DMS53 treated with DMSO at 0.1 percent for 48 hours (cell line): Measurements from ENCODE around the gene LPCAT1.

Source experiments
- DNase-seq: peaks from one replicate; lab custom pipeline; 2025; ENCODE audit not compliant: unreplicated experiment; lab: John Stamatoyannopoulos, UW

The LPCAT1 gene

DNA sequence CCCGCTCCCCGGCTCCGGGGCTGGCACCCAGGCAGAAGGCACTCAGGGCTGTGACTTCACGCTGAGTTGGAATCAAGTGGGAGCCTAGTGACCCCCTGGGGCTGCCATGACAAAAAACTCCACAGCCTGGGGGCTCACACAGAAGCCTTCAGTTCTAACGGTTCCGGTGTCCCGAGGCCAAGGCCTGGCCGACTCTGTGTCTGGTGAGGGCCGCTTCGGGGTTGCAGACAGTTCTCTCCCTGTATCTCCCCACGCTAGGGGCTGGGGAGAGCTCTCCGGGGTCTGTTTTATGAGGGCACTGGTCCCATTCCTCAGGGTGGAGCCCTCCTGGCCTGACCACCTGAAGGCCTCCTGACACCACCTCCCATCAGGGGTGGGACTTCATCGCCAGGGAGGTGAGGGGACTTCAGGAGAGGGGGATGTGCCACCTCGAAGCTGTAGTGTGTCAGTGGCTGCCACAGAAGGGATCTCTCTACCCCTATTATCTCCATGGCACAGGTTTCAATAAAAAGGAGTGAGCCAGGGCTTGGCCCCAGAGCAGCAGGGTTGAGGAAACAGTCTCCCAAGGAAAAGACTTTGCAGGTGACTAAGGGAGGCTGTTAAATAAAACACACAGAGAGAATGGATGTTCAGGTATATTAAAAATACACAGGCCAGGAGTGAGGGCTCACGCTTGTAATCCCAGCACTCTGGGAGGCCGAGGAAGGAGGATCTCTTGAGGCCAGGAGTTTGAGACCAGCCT lies 77.0 kb downstream of the LPCAT1 start:
- DNase-seq: peak; percentile 34

GRCh38 chr5:1445689-1446601 lies 77.8 kb downstream of the LPCAT1 start:
- peak; percentile 31 for DNase-seq

DNA sequence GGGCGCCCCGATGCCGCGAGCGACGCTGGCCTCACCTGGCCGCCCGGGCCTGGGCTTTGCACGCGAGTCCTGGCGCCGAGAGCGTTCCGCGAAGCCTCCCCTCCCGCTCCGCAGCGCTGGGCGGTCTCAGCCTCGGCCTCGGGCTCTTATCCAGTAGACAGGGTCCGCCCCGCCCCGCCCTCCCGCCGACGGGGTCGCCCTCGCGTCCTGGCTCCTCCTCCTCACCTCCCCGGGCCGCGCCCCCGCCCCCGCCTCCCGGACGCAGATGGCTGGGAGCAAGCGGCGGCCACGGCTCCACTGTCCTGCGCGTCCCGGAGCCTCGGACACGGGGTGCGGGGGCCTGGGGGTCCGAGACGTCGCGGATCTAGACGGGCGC lies 78.5 kb downstream of the LPCAT1 start, which contains the start of gene SLC6A3:
Gene SLC6A3, minus strand, starts transcription at position 128 of the 376 bp plus-strand sequence. CDS start 2,243 bp downstream, outside the sequence.
- peak; percentile 87 for DNase-seq

DNA sequence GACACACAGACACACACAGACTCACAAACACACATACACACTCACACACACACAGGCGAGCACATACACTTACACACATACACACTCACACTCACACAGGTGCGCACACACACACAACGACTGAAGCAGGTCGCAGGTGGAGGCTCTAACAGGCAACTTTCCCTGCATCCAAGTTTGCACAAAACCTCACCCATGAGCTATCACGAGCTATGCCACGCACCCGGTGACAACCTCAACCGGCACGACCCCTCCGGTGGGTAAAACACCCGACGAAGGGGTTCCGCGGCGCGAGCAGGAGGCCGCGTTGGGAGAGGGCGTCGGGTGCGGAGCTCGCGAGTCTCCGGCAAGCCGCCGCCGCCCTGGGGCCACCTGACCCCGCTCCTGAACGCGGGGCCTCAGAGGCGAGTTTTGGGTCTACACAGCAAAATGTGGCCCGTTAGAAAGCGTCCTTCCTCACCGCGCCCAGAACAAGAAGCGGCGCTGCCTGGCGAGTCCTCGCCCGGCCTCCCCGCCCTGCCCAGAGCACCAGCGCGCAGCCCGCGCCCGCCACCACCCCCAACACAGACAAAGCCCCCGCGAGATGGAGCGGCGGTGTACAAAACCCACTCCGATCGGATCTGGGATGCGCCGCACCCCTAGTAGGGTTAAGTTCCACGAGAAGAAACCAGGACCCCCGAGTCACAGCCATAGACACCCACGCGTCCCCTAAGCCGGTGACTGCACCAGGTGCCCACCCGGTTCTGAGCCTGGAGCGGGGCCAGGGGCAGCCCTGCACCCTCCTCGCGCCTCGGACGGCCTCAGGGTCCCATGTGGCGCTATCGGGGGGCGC lies 79.2 kb downstream of the LPCAT1 start:
- DNase-seq: no peak

GRCh38 chr5:1443991-1444360 lies 79.8 kb downstream of the LPCAT1 start:
- DNase-seq: no peak

- no peak for DNase-seq
These were observed 80.6 kb downstream of the LPCAT1 start for GRCh38 chr5:1443171-1443570.

DNA sequence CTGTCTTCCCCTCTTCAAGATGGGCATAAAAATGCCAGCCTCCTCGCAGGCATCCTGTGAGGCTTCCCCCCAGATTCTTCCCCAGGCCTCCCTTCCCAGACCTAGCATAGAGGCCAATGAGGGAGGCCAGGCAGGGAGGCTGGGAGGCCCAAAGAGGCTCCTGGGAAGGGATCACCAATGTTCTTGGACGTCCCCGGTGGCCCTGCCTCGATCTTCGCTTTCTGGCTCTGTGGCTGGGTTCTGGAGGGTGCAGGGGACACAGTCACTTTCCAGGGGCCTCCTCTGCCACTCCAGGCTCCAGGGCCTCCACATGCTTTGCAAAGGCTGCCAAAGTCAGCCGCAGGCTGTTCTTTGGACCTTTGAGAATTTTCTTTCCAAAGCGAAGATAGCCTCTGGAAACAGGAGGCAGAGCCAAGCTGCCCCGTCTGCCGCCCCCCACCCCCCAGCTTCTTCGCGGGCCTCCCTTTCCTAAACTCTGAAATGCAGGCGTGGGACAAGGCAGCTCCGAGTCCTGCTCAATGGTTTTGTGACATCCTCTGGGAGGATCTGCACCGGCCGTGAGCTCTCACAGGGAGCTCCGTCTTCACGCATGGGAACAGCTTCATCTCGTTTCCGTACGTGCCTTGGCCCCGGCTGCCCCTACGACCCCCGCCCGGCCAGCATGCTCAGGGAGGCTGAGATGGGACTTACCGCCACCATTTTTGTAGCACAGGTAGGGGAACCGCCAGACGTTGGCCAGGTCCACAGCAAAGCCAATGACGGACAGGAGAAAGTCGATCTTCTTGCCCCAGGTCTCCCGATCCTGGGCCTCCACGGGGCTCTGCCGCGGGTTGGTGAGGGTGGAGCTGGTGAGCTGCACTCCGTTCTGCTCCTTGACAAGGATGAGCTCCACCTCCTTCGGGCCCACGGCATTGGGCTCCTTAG lies 81.3 kb downstream of the LPCAT1 start:
- no peak for DNase-seq

DNA sequence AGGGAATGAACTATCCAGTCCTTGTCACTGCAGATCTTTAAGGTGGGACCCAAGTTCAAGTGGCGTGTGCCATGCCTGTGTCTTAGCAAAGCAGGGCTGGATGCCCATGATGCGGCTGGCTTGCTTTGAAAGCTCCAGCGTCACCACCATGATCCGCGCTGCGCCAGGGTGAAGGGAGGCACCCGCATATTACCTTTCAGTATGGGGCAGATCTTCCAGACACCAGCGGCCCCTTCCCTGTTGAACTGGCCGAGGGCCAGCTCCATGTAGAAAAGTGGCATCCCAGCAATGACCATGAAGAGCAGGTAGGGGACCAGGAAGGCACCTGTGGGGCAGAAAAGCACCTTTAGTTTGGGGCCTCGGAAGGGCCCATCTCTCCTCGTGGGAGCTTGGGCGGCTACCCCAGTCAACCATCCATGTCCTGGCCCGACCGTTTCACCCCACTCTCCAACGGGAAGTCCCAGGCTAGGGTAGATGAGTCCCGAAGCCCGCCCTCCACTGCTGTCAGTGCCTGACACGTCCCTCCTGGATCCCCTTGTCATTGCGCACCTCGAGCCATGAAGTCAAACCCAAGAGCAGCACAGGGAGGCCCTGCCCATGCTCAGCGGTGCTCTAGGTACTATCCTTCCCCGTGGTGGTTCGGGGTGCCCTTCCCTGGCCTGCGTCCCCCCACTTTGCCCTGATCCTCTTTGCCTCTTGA lies 82.4 kb downstream of the LPCAT1 start:
- DNase-seq: no peak

- no peak for DNase-seq
These were observed 83.7 kb downstream of the LPCAT1 start for GRCh38 chr5:1440098-1440493.

- DNase-seq: no peak
These were observed 84.2 kb downstream of the LPCAT1 start for GRCh38 chr5:1439388-1440097.

- no peak for DNase-seq
These were observed 84.9 kb downstream of the LPCAT1 start for GRCh38 chr5:1438871-1439270.

DNA sequence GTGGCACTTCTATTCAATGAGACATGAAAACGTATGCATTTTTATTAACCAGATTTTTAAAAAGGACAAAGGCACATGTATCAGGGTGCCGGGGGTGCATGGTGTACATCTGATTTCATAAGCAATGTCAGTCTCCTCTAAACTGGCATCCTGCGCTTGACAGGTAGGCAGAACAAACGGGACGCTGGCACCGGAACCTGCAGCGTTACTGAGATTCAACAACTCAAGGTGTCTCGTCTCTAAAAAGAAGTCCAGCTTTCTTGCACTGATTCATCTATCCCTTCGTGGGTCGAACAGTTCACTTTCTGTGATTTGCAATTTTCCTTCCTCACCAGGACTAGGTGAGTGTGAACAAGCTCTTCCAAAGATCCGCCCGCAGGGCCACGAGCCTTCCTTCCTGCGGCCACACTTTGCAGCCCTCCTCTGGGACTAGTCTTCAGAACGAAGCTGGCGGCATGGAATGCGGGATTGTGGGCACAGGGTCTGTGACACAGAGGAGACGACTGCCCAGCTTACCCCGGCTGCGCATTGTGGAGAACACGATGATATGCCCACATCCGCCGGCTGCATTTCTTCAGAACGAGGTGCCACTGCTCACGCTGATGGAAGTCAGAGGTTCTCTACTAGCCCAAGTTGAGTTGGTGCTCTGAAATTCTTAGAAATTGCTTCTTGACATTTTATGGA lies 85.7 kb downstream of the LPCAT1 start:
- DNase-seq: no peak

DNA sequence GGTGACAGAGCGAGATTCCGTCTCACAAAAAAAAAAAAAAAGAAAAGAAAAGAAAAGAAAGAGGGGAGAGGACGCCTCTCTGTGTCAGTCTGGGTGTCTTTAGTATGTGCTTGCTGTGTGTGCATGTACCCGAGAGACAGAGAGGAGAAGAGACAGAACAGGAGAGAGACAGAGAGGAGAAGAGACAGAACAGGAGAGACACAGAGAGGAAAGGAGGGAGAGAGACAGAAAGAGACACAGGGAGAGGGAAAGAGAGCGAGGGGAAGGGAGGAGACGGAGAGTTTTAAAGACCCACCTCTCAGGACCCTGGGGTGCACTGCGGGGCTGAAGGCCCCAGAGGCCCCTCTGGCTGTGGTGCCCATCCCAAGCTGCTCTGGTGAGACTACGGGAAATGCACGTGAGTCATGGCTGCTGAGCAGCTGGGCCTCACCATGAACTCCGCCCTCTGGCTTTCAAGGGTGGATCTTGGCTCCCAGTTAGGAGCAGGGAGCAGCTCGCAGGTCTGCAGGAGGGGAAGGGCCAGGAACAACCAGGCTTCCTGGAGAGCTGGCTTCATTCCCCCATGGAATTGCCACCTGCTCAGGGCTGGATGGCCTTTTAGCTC lies 86.4 kb downstream of the LPCAT1 start:
- peak; percentile 90 for DNase-seq

DNA sequence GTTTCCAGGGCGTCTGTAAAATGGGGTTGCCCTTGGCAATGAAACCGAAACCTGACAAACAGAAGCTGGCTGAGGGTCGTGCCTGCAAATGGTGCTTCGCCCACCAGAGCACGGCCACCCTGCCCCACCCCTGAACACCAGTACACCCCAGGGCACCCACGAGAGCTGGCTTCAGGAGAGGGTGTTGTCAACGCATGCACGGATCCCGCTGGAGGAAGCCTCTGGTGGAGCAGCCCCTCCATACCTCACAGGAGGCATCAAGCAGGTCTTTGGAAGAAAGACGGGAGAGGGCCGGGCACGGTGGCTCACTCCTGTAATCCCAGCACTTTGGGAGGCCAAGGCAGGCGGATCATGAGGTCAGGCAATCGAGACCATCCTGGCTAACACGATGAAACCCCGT lies 87.1 kb downstream of the LPCAT1 start:
- DNase-seq: no peak

DNA sequence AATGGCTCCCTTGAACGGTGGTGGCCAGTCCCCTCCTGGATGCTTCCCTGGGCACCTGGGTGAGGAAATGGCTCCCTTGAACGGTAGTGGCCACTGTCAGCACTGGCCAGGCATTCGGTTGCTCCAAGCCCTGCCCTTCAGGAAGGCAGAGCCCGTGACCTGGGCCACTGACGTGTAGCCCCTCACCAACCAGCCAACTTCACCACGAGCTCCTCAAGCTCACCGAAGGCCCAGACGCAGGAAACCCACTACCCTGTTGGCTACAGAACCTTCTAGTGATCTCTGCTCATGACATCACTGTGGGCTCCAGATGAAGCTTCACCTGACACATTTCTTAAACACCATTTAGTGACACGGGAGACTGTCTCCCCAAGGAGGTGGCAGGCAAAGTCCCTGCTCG lies 87.7 kb downstream of the LPCAT1 start:
- no peak for DNase-seq

DNA sequence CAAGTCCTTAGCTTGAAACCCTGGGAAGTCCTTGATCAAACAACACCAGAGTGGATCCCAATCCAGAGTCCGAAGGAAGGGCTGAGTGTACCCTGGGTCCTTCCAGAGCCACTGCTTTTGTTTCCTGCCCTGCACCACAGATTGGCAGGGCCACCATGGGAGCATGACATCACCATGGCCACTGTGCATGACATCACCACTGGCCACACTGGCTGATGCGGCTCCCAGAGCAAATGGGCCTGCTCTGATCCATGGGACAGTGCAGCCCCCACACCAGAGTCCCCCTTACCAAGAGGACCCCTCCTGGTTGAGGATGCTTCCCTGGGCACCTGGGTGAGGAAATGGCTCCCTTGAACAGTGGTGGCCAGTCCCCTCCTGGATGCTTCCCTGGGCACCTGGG lies 88.4 kb downstream of the LPCAT1 start:
- DNase-seq: no peak

DNA sequence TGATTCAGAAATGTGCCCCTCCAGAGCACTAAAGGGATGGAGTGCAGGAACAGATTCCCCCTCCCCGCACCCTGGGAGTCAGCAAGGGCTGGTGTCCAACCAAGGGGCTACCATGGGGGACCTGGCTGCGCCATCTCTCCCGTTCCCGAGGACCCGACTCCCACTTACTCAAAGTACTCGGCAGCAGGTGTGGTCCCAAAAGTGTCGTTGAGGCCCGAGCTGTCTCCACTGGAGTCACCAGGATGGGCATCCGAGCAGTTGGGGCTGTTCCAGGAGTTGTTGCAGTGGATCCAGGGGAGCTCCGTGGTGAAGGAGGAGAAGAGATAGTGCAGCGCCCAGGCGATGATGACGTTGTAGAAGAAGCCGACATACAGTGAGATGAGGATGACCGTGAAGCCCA lies 91.5 kb downstream of the LPCAT1 start:
- no peak for DNase-seq

DNA sequence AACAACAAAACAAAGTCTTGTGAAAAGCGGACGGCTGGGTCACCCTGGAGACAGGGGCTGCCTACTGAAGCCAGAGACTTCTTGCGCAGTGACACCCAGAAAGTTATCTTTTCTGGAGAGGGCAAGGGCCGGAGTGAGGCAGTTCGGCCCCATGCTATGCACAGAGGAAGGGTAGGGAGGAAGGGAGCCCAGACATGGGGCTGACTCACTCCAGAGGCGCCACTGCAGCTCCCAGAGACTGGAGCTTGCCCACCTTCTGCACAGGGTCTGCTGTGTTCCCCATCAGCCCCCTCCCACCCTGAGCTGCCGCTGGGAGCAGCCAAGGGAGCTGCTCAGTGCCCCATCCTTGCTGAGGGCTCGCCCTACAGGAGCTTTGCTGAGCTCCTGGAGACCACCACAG lies 91.9 kb downstream of the LPCAT1 start:
- DNase-seq: no peak
